Glutamatergic neuron (in vitro differentiated cells): ENCODE data around the gene ZCWPW1. TPM values are rescaled to one million over a fixed set of nuclear protein-coding genes. Genes with fewer than 3 reads are reported as not detected.
A peak's percentile ranks its signal among the peaks of the same experiment; 100 is the strongest.

ENCODE experiments used
- DNase-seq: peaks from one replicate; pipeline ENCODE4 v3.0.0; 2022
- H3K27ac Mint-ChIP-seq: one replicate; pipeline ENCODE4 v1.8.0; 2020; ENCODE audit warnings: mild to moderate bottlenecking, mixed read lengths, inconsistent platforms; ENCODE audit not compliant: unreplicated experiment
- H3K27me3 Mint-ChIP-seq: one replicate; pipeline ENCODE4 v1.8.0; 2020; ENCODE audit warnings: mild to moderate bottlenecking, moderate library complexity, mixed read lengths, inconsistent platforms; ENCODE audit not compliant: unreplicated experiment
- H3K36me3 Mint-ChIP-seq: one replicate; pipeline ENCODE4 v1.8.0; 2020; ENCODE audit warnings: mild to moderate bottlenecking, mixed read lengths, inconsistent platforms; ENCODE audit not compliant: unreplicated experiment
- H3K4me1 Mint-ChIP-seq: one replicate; pipeline ENCODE4 v1.8.0; 2020; ENCODE audit warnings: mild to moderate bottlenecking, low read depth, mixed read lengths, inconsistent platforms; ENCODE audit not compliant: unreplicated experiment
- H3K4me3 Mint-ChIP-seq: one replicate; pipeline ENCODE4 v1.8.0; 2020; ENCODE audit warnings: mild to moderate bottlenecking, mixed read lengths, inconsistent platforms; ENCODE audit not compliant: unreplicated experiment
- H3K9me3 Mint-ChIP-seq: one replicate; pipeline ENCODE4 v1.8.0; 2020; ENCODE audit warnings: mild to moderate bottlenecking, moderate library complexity, mixed read lengths, inconsistent platforms; ENCODE audit not compliant: unreplicated experiment
- total RNA-seq: library from RNA; stranded (reverse); fragmentation: NEBNext Ultra II Directional; extraction: Animal tissue kit (Norgen Biotek cat#: 25700); gene quantifications from one replicate; pipeline ENCODE4 v1.2.1, GENCODE V29; 2021; ENCODE audit not compliant: unreplicated experiment
- TF ChIP-seq, protein P1 (sequence below): fragments of 200-600 bp; sonication (generic); IDR thresholded peaks from one replicate; pipeline ENCODE4 v1.5.0; 2021; ENCODE audit not compliant: partially characterized antibody, unreplicated experiment

The ZCWPW1 gene
- total RNA-seq, 1 donor from 2014 or later: 1.8 TPM

DNA sequence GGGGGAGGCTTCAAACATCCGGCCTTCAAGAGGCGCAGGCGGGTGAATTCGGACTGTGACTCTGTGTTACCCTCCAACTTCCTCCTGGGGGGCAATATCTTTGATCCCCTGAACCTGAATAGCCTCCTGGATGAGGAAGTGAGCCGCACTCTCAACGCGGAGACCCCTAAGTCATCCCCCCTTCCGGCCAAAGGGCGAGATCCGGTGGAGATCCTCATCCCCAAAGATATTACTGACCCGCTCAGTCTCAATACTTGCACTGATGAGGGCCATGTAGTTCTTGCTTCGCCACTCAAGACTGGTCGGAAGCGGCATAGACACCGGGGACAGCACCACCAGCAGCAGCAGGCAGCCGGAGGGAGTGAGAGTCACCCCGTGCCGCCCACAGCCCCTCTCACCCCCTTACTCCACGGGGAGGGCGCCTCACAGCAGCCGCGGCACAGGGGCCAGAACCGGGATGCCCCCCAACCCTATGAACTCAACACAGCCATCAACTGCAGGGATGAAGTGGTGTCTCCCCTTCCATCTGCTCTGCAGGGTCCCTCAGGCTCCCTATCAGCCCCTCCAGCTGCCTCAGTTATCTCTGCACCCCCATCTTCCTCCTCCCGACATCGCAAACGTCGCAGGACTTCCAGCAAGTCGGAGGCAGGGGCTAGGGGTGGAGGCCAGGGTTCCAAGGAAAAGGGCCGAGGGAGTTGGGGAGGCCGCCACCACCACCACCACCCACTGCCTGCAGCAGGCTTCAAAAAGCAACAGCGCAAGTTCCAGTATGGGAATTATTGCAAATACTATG, 2.2 kb upstream of the ZCWPW1 start:
- H3K27ac Mint-ChIP-seq: peak overlapping the region; percentile 92
- no peaks in the 10 kb centered on the region for H3K36me3 Mint-ChIP-seq
- H3K4me1 Mint-ChIP-seq: peaks cover 8% of the 10 kb centered on the region
- H3K9me3 Mint-ChIP-seq: peaks cover 26% of the 10 kb centered on the region
- H3K27me3 Mint-ChIP-seq: peaks cover 24% of the 10 kb centered on the region
- no peak for DNase-seq
- TF ChIP-seq, protein P1, sequence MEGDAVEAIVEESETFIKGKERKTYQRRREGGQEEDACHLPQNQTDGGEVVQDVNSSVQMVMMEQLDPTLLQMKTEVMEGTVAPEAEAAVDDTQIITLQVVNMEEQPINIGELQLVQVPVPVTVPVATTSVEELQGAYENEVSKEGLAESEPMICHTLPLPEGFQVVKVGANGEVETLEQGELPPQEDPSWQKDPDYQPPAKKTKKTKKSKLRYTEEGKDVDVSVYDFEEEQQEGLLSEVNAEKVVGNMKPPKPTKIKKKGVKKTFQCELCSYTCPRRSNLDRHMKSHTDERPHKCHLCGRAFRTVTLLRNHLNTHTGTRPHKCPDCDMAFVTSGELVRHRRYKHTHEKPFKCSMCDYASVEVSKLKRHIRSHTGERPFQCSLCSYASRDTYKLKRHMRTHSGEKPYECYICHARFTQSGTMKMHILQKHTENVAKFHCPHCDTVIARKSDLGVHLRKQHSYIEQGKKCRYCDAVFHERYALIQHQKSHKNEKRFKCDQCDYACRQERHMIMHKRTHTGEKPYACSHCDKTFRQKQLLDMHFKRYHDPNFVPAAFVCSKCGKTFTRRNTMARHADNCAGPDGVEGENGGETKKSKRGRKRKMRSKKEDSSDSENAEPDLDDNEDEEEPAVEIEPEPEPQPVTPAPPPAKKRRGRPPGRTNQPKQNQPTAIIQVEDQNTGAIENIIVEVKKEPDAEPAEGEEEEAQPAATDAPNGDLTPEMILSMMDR: no peak
- H3K4me3 Mint-ChIP-seq: peak overlapping the region; percentile 92

DNA sequence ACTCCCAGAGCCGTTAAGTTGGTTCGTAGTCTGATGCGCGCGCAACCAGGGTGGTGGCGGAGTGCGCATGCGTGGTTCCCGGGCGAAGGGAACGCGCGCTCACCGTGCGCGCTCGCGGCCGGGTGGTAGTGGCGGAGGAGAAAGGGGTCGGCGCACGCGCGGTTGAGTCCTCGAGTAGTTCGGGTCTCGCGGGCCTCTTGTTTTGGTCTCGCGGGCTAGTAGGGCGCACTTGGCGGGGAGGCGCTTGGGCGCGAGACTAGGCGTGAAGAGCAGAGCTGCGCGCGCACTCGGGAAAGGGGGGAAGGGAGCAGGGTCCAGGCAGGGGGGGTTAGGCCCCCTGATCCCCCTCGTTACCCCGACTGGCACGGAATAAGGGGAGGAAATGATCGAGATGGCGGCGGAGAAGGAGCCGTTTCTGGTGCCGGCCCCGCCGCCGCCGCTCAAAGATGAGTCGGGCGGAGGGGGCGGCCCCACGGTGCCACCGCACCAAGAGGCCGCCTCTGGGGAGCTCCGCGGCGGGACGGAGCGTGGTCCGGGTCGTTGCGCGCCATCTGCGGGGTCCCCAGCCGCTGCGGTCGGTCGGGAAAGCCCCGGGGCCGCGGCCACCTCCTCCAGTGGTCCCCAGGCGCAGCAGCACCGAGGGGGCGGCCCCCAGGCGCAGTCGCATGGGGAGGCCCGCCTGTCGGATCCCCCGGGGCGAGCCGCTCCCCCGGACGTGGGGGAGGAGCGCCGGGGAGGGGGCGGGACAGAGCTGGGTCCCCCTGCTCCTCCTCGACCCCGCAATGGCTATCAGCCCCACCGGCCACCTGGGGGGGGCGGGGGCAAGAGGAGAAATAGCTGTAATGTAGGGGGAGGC, 1.4 kb upstream of the ZCWPW1 start, which contains the start of gene MEPCE:
Gene MEPCE, plus strand, starts transcription at position 195 of the 856 bp plus-strand sequence. Its CDS starts 188 bp downstream, at position 383.
- H3K36me3 Mint-ChIP-seq: no peaks in the 10 kb centered on the region
- H3K4me1 Mint-ChIP-seq: peaks cover 5% of the 10 kb centered on the region
- H3K27me3 Mint-ChIP-seq: peaks cover 24% of the 10 kb centered on the region
- TF ChIP-seq, protein P1: no peak
- peaks cover 26% of the 10 kb centered on the region for H3K9me3 Mint-ChIP-seq
- DNase-seq: peak; percentile 99
- peak within 1 kb of the TSS; percentile 96 for H3K4me3 Mint-ChIP-seq
- H3K27ac Mint-ChIP-seq: peak within 1 kb of the TSS; percentile 98

- peak overlapping the region; percentile 98 for H3K27ac Mint-ChIP-seq
Measured at GRCh38 chr7:100428967-100429636, 599 bp upstream of the ZCWPW1 start.

GRCh38 chr7:100427762-100428198, 723 bp downstream of the ZCWPW1 start:
- TF ChIP-seq, protein P1: no peak
- H3K27ac Mint-ChIP-seq: no peak overlapping the region
- no peaks in the 10 kb centered on the region for H3K4me1 Mint-ChIP-seq
- peaks cover 19% of the 10 kb centered on the region for H3K9me3 Mint-ChIP-seq
- H3K36me3 Mint-ChIP-seq: no peaks in the 10 kb centered on the region
- H3K27me3 Mint-ChIP-seq: peaks cover 24% of the 10 kb centered on the region
- peak overlapping the region; percentile 25 for H3K4me3 Mint-ChIP-seq
- DNase-seq: no peak

More at GRCh38 chr7:100428967-100429636, 599 bp upstream of the ZCWPW1 start:
- TF ChIP-seq, protein P1: peak; percentile 63
- Mint-ChIP-seq H3K36me3 (no peaks in the 10 kb centered on the region), H3K9me3 (peaks cover 24% of the 10 kb centered on the region), H3K27me3 (peaks cover 24% of the 10 kb centered on the region), H3K4me1 (no peaks in the 10 kb centered on the region), H3K4me3 (peak overlapping the region; percentile 96)
- DNase-seq: peak; percentile 100
